ENCODE results near the gene CEP70. TPM values are rescaled to one million over a fixed set of nuclear protein-coding genes. Genes with fewer than 3 reads are reported as not detected.

Gene CEP70
- total and polyA plus RNA-seq, 2 of the 13 experiments (the other 11 are each of a cell fraction or from before 2014, with no cell fraction given) = 4.0 to 22.3 TPM

- DNase-seq (ENCODE audit: low spot score) (no peak), FAIRE-seq (no peak), ATAC-seq (peak; percentile 54)
- Histone ChIP-seq H4K20me1 (ENCODE audit: insufficient read depth, low read length) (no peaks in the 10 kb centered on the region), H3K9me3 (ENCODE audit: low read length) (no peaks in the 10 kb centered on the region), H3K9ac (ENCODE audit: insufficient read depth, low read depth, low read length) (no peak overlapping the region), H3K27ac (ENCODE audit: extremely low read length, insufficient read depth, low read length) (no peak overlapping the region), H3K36me3 (replicated peaks in 1 of 2; ENCODE audit: control insufficient read depth in 1 of 2, insufficient read depth in 2 of 2, low read length in 2 of 2) (no peaks in the 10 kb centered on the region; a peak in 2 of 5 replicates), H3K79me2 (ENCODE audit: insufficient read depth, low read length) (no peaks in the 10 kb centered on the region), H3K4me2 (ENCODE audit: low read depth, low read length) (no peak overlapping the region), H3K4me3 (replicated peaks in 1 of 3; ENCODE audit: insufficient read depth in 1 of 3, low read depth in 2 of 3, low read length in 3 of 3) (no peak overlapping the region), H3K4me1 (ENCODE audit: insufficient read depth, low read length) (no peaks in the 10 kb centered on the region), H3K27me3 (ENCODE audit: control insufficient read depth in 1 of 2, insufficient read depth in 2 of 2, low read length in 2 of 2) (no peaks in the 10 kb centered on the region), H2AFZ (ENCODE audit: low read length) (no peak overlapping the region)
- intact Hi-C loops (cut with micrococcal nuclease; ENCODE audit: unreplicated experiment) = no loop called here
- in situ Hi-C loops (cut with HindIII; ENCODE audit: extremely low pct_ligation_motif_present, low pct_unique_long_range_greater_than_20kb) = no loop called here
- no TSS peak for BruUV-seq (replicated peaks)
- TF ChIP-seq NFE2L1 (CRISPR knock-in tag; IDR thresholded peaks at IDR 0.05; ENCODE audit: borderline replicate concordance) (no peak), CTCF (CRISPR knock-in tag; IDR thresholded peaks at IDR 0.05) (peak; percentile 33; the same call in 1 of the 2 replicates), KMT2B (CRISPR knock-in tag; IDR thresholded peaks at IDR 0.05) (no peak), ZNF280D (CRISPR knock-in tag; IDR thresholded peaks at IDR 0.05) (no peak), ZNF724P (CRISPR knock-in tag; IDR thresholded peaks at IDR 0.05; ENCODE audit: borderline replicate concordance) (no peak), STAG1 (CRISPR knock-in tag; IDR thresholded peaks at IDR 0.05) (peak; percentile 23; the same call in 1 of the 2 replicates), HDAC6 (IDR thresholded peaks at IDR 0.05; ENCODE audit: low read depth, low read length) (no peak), DR1 (CRISPR knock-in tag; IDR thresholded peaks at IDR 0.05) (no peak), PRPF4 (IDR thresholded peaks at IDR 0.05; ENCODE audit: low read depth, low read length, poor library complexity, severe bottlenecking) (no peak), IRF9 (CRISPR knock-in tag; IDR thresholded peaks at IDR 0.05; ENCODE audit: borderline replicate concordance) (no peak), ZBTB4 (CRISPR knock-in tag; IDR thresholded peaks at IDR 0.05; ENCODE audit: borderline replicate concordance) (no peak), ASH2L (IDR thresholded peaks at IDR 0.05; ENCODE audit: insufficient read length, low read depth, low read length) (no peak), SIX4 (CRISPR knock-in tag; IDR thresholded peaks at IDR 0.05) (no peak)
- 72% methylated on average over 5 of the region's 15 CpGs for WGBS (ENCODE audit: low lambda C conversion rate)
- ChIA-PET CTCF (ENCODE audit: low intra/inter-chr PET ratio, low total read pairs) (no interaction called here), POLR2A (no interaction called here)
Measured at GRCh38 chr3:138459619-138460535, 134.2 kb downstream of the CEP70 start.
